K562 (cell line): ENCODE data around the gene ATXN2L. TPM values are rescaled to one million over a fixed set of nuclear protein-coding genes. Genes with fewer than 3 reads are reported as not detected.

Source experiments
- CC2D1A ChIP-seq: fragments of 450-650 bp; IDR thresholded peaks from 2 replicates; pipeline ENCODE4 v1.6.1; 2017; ENCODE audit warnings: mild to moderate bottlenecking
- EP400 ChIP-seq: fragments of 450-650 bp; IDR thresholded peaks from 2 replicates; pipeline ENCODE4 v1.6.1; 2017; ENCODE audit warnings: antibody characterized with exemption, mild to moderate bottlenecking, moderate library complexity
- ESRRB ChIP-seq: fragments of 250-450 bp; sonication (Bioruptor Pico); IDR thresholded peaks from 2 replicates; pipeline ENCODE4 v1.5.0; 2020; ENCODE audit warnings: mild to moderate bottlenecking, moderate library complexity, borderline replicate concordance
- IRF2 ChIP-seq: sonication (generic); formaldehyde crosslinking; IDR thresholded peaks from 2 replicates; pipeline ENCODE4 v1.8.1; 2022; ENCODE audit warnings: mild to moderate bottlenecking, missing genetic modification reagents
- JUN ChIP-seq, 2 experiments: sonication (generic) in 1 of 2; formaldehyde crosslinking in 1 of 2; IDR thresholded peaks; 2 replicates each; pipeline versions ENCODE4 v1.6.1 to v1.8.0; 2012 to 2022; ENCODE audit warnings: borderline replicate concordance in 2 of 2, mild to moderate bottlenecking in 2 of 2, improper control_type of control experiment in 1 of 2, low read depth in 1 of 2, low read length in 1 of 2, missing genetic modification reagents in 1 of 2
- MYNN ChIP-seq, 2 experiments: sonication (generic); formaldehyde crosslinking in 1 of 2; IDR thresholded peaks; 2 replicates each; pipeline versions ENCODE4 v1.5.0 to v1.6.1; 2016 to 2020; ENCODE audit warnings: antibody characterized with exemption in 1 of 2, missing genetic modification reagents in 1 of 2
- POLR3A ChIP-seq: IDR thresholded peaks from 2 replicates; pipeline ENCODE4 v1.6.1; 2011; ENCODE audit warnings: borderline replicate concordance, mild to moderate bottlenecking, moderate library complexity; ENCODE audit not compliant: insufficient read length, insufficient read depth; ENCODE audit errors: extremely low read depth
- RBM14 ChIP-seq: fragments of 200-400 bp; formaldehyde crosslinking; IDR thresholded peaks from 2 replicates; pipeline ENCODE4 v1.6.1; 2018; ENCODE audit warnings: low read depth, mild to moderate bottlenecking, low read length, moderate library complexity, borderline replicate concordance; ENCODE audit not compliant: insufficient read depth
- STAT5A ChIP-seq: IDR thresholded peaks from 2 replicates; pipeline ENCODE4 v1.6.1; 2012; ENCODE audit warnings: low read length, inconsistent platforms, borderline replicate concordance
- ZBTB17 ChIP-seq: fragments of 450-650 bp; formaldehyde crosslinking; IDR thresholded peaks from 2 replicates; pipeline ENCODE4 v1.4.0; 2020; ENCODE audit warnings: mild to moderate bottlenecking
- ZNF699 ChIP-seq: fragments of 250-450 bp; sonication (Bioruptor Pico); IDR thresholded peaks from 2 replicates; pipeline ENCODE4 v1.8.0; 2021; ENCODE audit warnings: mild to moderate bottlenecking, moderate library complexity; ENCODE audit not compliant: insufficient replicate concordance
- ZNF785 ChIP-seq: fragments of 250-450 bp; sonication (Bioruptor Pico); IDR thresholded peaks from 2 replicates; pipeline ENCODE4 v1.4.0; 2020; ENCODE audit warnings: mild to moderate bottlenecking
- polyA plus RNA-seq, 8 experiments: library from polyadenylated mRNA; depleted of rRNA in 4 of 8; stranded (reverse) in 5 of 8; unstranded in 3 of 8; fragments of >200 nt; fragmentation: Nextera tagmentation in 2 of 8; fragmentation: Illumina TruSeq in 1 of 8; extraction: Ambion mirVana in 2 of 8; extraction: Trizol in 1 of 8; gene quantifications; 2 replicates each; pipeline versions ENCODE4 v1.2.1 to v1.2.3, GENCODE V29; 2011 to 2014; ENCODE audit warnings: inconsistent platforms in 1 of 8, missing spikeins in 1 of 8
- total RNA-seq, 7 experiments: library from RNA; depleted of rRNA in 6 of 7; stranded (reverse); fragments of >200 nt in 6 of 7; fragmentation: Illumina TruSeq in 2 of 7; extraction: Trizol in 2 of 7; gene quantifications; 2 replicates each; pipeline versions ENCODE4 v1.2.1 to v1.2.3, GENCODE V29; 2011 to 2021; ENCODE audit warnings: low replicate concordance in 1 of 7
- TF ChIP-seq, protein P1 (sequence below), 2 experiments: fragments of 450-650 bp in 1 of 2; sonication (generic) in 1 of 2; formaldehyde crosslinking in 1 of 2; IDR thresholded peaks in 1 of 2; conservative IDR thresholded peaks in 1 of 2; 2 replicates each; pipeline versions ENCODE4 v1.6.1 to v1.8.1; 2016 to 2023; ENCODE audit warnings: mild to moderate bottlenecking in 2 of 2, moderate library complexity in 2 of 2, inconsistent platforms in 1 of 2, missing genetic modification reagents in 1 of 2
- TF ChIP-seq, protein P2 (sequence below): fragments of 450-650 bp; conservative IDR thresholded peaks from 2 replicates; pipeline ENCODE4 v1.6.1; 2016; ENCODE audit warnings: missing genetic modification characterization, low read depth, mild to moderate bottlenecking, control low read depth, missing compliant biosample characterization
- TF ChIP-seq, protein P3 (sequence below): sonication (generic); IDR thresholded peaks from 2 replicates; pipeline ENCODE4 v1.6.1; 2016
- TF ChIP-seq, protein P4 (sequence below): fragments of 250-450 bp; sonication (Bioruptor Pico); IDR thresholded peaks from 2 replicates; pipeline ENCODE4 v1.8.0; 2022; ENCODE audit warnings: inconsistent platforms, mild to moderate bottlenecking, moderate library complexity, borderline replicate concordance
- TF ChIP-seq, protein P5 (sequence below): fragments of 250-450 bp; sonication (Bioruptor Pico); IDR thresholded peaks from 2 replicates; pipeline ENCODE4 v1.8.0; 2021; ENCODE audit warnings: moderate library complexity, mild to moderate bottlenecking, inconsistent platforms

Gene ATXN2L
- total and polyA plus RNA-seq, 9 of the 15 experiments (the other 6 are each of a cell fraction or from before 2014, with no cell fraction given) = 3.8 to 280 (median 37.2) TPM

DNA sequence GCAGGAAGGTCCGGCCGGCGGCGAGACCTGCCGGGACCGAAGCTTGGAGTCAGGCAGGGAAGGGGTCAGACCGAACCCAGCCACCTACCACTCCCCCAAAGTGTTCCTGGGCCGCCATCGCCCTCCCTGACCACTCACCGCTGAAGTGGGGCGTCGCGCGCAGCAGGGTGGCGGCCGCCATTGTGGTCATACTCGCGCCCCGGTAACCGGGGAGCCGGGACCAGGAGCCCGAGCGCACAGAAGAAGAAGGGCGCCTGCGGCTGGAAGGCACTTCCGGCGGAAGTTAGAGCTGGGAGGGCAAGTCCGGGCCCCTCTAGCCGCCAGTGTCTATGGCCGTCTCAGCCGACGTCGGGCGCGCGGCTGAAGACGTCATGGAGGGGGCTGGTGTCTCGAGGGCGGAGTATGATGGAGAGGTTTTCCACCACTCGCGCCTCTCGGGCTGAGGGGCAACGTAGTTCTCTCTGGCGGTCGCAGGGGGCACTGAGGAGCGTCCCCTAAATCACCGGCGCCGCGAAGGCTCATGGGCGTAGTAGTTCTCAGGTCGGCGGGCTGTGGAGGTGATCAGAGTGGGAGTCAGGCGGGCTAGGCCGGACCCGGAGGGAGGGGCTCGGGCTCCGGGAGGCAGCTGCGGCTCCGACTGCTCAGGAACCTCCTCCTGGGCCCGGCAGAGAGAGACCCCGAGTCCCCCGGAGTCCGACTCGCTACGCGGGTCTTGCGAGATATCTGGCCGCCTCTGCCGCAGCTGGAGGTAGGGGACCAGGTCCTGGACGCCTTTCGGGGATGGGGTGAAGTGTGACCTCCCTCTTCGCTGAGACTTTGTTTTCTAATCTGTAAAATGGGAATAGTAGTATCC lies 23.5 kb downstream of the ATXN2L start, which contains the start of gene TUFM (continued):
- TF ChIP-seq ZBTB17 = 0 out of 2 replicates have a peak, but pooled peaks have one; percentile 40
- TF ChIP-seq, protein P1, sequence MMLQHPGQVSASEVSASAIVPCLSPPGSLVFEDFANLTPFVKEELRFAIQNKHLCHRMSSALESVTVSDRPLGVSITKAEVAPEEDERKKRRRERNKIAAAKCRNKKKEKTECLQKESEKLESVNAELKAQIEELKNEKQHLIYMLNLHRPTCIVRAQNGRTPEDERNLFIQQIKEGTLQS (IDR thresholded peaks at IDR 0.05) = no peak
- TF ChIP-seq, protein P1 (CRISPR knock-in tag; conservative IDR thresholded peaks at IDR 0.05) = 0 out of 2 replicates have a peak, but pooled peaks have one; percentile 72
- TF ChIP-seq POLR3A = no peak
- TF ChIP-seq, protein P2, sequence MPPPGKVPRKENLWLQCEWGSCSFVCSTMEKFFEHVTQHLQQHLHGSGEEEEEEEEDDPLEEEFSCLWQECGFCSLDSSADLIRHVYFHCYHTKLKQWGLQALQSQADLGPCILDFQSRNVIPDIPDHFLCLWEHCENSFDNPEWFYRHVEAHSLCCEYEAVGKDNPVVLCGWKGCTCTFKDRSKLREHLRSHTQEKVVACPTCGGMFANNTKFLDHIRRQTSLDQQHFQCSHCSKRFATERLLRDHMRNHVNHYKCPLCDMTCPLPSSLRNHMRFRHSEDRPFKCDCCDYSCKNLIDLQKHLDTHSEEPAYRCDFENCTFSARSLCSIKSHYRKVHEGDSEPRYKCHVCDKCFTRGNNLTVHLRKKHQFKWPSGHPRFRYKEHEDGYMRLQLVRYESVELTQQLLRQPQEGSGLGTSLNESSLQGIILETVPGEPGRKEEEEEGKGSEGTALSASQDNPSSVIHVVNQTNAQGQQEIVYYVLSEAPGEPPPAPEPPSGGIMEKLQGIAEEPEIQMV = peak; percentile 65
- TF ChIP-seq, protein P3, sequence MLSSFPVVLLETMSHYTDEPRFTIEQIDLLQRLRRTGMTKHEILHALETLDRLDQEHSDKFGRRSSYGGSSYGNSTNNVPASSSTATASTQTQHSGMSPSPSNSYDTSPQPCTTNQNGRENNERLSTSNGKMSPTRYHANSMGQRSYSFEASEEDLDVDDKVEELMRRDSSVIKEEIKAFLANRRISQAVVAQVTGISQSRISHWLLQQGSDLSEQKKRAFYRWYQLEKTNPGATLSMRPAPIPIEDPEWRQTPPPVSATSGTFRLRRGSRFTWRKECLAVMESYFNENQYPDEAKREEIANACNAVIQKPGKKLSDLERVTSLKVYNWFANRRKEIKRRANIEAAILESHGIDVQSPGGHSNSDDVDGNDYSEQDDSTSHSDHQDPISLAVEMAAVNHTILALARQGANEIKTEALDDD = no peak
- TF ChIP-seq RBM14 = no peak
- TF ChIP-seq IRF2 (CRISPR knock-in tag) = no peak
- no peak for TF ChIP-seq ZNF785 (CRISPR knock-in tag)
- peak; percentile 92 for TF ChIP-seq EP400
- TF ChIP-seq ESRRB (CRISPR knock-in tag) = no peak
- no peak for TF ChIP-seq CC2D1A
- TF ChIP-seq, protein P4, sequence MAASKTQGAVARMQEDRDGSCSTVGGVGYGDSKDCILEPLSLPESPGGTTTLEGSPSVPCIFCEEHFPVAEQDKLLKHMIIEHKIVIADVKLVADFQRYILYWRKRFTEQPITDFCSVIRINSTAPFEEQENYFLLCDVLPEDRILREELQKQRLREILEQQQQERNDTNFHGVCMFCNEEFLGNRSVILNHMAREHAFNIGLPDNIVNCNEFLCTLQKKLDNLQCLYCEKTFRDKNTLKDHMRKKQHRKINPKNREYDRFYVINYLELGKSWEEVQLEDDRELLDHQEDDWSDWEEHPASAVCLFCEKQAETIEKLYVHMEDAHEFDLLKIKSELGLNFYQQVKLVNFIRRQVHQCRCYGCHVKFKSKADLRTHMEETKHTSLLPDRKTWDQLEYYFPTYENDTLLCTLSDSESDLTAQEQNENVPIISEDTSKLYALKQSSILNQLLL (CRISPR knock-in tag) = no peak
- TF ChIP-seq JUN (IDR thresholded peaks at IDR 0.05; ENCODE audit: borderline replicate concordance, low read depth, low read length) = peak; percentile 76
- TF ChIP-seq JUN (CRISPR knock-in tag; IDR thresholded peaks at IDR 0.05; ENCODE audit: borderline replicate concordance) = no peak
- TF ChIP-seq STAT5A = no peak
- TF ChIP-seq, protein P5, sequence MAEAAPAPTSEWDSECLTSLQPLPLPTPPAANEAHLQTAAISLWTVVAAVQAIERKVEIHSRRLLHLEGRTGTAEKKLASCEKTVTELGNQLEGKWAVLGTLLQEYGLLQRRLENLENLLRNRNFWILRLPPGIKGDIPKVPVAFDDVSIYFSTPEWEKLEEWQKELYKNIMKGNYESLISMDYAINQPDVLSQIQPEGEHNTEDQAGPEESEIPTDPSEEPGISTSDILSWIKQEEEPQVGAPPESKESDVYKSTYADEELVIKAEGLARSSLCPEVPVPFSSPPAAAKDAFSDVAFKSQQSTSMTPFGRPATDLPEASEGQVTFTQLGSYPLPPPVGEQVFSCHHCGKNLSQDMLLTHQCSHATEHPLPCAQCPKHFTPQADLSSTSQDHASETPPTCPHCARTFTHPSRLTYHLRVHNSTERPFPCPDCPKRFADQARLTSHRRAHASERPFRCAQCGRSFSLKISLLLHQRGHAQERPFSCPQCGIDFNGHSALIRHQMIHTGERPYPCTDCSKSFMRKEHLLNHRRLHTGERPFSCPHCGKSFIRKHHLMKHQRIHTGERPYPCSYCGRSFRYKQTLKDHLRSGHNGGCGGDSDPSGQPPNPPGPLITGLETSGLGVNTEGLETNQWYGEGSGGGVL (CRISPR knock-in tag) = no peak
- 0 out of 2 replicates have a peak, but pooled peaks have one; percentile 17 for TF ChIP-seq MYNN (IDR thresholded peaks at IDR 0.05)
- no peak for TF ChIP-seq MYNN (CRISPR knock-in tag; IDR thresholded peaks at IDR 0.05)
- no peak for TF ChIP-seq ZNF699 (CRISPR knock-in tag)
